ENCODE measurements around the gene SECISBP2L.

DNA sequence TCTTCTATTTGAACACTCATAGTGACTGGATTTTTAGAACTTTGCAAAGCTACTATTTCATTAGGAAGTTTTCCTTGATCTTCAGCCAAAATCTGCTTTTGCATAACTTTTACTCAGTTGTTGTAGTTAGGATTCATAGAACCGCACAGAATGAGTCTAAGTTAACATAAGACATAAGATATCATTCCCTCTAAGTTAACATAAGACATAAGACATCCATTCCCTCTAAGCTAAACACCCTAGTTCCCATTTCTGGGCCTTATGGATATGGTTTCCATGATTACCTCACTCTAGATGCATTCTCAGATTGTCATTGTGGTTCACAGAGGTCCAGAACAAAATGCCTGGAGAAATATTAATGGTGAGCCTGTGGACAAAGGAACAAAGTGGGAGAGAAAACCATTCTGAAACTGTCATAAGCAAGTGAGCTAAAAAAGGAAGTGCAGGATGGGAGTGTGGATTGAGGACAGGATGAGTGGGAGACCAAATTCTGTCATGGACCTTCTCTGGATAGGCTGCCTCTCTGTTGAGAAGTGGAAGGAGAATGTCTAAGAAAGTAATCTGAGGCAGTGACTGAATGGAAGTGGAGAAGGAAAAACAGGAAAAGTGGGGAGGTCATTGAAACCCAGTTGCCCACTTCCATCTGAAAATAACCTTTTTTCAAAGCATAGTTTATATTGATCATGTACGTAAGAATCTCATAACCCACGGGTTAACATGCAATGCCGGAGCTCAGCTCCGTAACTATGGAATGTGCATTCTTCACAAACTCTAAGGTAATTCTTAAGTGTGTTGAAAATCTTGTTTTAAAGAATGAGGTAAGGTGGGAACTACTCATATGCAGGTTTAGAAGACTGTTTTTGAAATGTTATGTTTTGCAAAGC is 37.4 kb upstream of the SECISBP2L start:
- no peak for TF ChIP-seq EZH2 (IDR thresholded peaks at IDR 0.05)
- TF ChIP-seq POLR2AphosphoS5 (IDR thresholded peaks at IDR 0.05; ENCODE audit: borderline replicate concordance, low read depth, low read length), result no peak
- TF ChIP-seq FOXP2 (optimal IDR thresholded peaks at IDR 0.05; ENCODE audit: control extremely low read depth, extremely low read length, insufficient read depth), result no peak

Measured in SK-N-MC (cell line).